ENCODE results near the gene ABHD11.
"Not testable (repeated sequence)": the region's sequence is repeated elsewhere in the genome, so short reads cannot be mapped to it uniquely, and the experiment has no call there.

ABHD11 gene
- 7.3 to 10.6 (median 9.9) reads per million in 3 experiments for total RNA-seq

GRCh38 chr7:73738612-73739386 lies at the start of gene ABHD11:
ABHD11 (minus strand) TSS chr7:73738802; CDS start chr7:73738770, 32 bp downstream.
- DNase-seq, result peak; percentile 96

GRCh38 chr7:73787786-73788048 lies 49.1 kb upstream of the ABHD11 start:
- not testable (repeated sequence) for DNase-seq

DNA sequence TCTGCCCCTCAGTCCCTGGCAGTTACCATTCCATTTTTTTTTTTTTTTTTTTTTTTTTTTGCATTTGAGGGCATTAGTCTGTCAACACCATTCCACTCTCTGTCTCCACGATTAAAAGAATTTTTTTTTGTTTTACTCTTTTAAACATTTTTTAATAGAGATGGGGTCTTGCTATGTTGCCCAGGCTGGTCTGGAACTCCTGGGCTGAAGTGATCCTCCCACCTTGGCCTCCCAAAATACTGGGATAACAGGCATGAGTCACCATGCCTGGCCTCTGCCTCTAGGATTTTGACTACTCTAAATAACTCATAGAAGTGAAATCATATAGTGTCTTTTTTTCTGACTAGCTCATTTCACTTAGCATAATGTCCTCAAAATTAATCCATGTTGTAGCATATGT lies 48.0 kb upstream of the ABHD11 start:
- no peak for DNase-seq

DNA sequence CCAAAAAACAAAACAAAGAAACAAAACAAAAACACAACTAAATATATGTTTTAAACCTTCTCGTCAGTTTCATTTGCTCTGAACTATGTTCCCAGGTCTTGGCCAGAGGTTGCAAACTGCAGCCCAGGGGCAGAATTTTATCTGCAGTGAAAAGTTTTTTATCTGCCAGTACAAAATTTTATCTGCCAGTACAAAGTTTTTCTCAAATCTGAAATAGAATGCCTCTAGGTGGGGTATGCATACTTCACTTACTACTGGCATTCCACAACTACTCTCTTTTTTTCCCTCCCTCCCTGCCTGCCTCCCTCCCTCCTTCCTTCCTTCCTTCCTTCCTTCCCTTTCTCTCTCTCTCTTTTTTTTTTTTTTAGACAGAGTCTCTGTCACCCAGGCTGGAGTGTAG lies 40.9 kb upstream of the ABHD11 start:
- DNase-seq, result no peak

DNA sequence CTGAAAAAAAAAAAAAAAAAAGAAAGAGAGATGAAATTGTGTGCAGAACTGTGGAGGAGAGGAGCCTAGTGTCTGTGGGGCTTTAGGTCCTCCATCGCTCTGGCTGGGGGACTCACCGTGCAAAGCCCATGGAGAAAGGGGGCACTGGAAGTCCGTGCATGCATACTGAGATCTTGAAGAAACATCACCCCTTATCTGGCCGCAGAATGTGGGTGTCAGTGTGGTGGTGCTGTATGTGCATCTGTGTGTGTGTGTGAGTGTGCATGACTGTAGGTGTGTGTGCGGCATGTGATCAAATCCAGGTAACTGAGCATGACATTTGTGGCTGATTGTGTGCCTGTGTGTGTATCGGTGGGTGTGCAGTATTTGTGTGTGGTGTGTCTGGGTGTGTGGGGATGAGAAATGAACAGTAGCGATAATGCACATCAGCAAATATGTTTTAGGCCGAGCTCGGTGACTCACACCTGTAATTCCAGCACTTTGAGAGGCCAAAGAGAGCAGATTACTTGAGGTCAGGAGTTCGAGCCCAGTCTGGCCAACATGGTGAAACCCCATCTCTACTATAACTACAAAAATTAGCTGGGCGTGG lies 40.3 kb upstream of the ABHD11 start:
- DNase-seq, result no peak

- DNase-seq, result no peak
These were observed 36.3 kb upstream of the ABHD11 start for GRCh38 chr7:73774923-73775322.

GRCh38 chr7:73773700-73774517 lies 35.3 kb upstream of the ABHD11 start:
- DNase-seq, result no peak

- DNase-seq, result no peak
These were observed 32.5 kb upstream of the ABHD11 start for GRCh38 chr7:73770860-73771670.

DNA sequence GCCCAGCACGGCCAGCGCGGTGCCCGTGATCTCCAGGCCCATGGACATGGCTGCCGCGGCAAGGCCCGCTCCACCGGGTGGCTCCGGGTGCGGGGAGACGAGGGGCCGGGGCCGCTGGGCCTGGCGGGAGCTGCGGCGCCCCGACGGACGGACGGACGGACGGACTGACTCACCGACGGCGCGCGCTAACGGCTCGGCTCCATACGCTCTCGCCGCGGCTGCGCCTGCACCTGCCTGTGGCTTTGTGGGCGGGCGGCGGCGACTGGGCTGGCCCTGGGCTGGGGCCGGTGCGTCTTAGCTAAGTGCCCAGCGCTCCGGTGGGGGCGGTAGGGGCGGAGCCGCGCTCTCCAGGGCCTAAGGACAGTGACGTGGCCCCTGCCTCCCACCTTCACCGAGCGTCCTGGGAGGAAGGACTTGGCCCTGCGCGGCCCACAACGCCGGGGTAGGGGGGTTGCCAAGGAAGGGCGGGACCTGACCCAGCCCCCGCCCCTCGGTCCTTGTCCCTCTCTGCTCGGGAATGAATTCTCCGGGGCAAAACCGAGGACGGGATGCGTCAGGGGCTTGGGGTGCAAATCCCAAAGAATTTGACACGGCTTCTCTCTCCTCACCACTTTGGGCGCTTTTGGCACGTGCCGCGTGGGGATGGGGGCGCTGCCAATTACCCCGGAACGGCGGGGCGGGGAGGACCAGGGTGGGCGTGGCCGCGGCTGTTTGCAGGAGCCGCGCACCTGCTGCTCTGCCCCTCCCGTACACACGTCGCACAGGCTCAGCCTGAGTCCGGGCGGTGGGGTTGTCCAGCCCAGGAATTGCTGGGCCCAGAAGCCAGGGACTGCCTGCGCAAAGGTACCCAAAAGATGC lies 31.6 kb upstream of the ABHD11 start, which contains the start of gene CLDN3:
Gene CLDN3, minus strand, starts transcription at position 269 of the 858 bp plus-strand sequence. Its CDS starts 221 bp downstream, at position 48.
- no peak for DNase-seq

DNA sequence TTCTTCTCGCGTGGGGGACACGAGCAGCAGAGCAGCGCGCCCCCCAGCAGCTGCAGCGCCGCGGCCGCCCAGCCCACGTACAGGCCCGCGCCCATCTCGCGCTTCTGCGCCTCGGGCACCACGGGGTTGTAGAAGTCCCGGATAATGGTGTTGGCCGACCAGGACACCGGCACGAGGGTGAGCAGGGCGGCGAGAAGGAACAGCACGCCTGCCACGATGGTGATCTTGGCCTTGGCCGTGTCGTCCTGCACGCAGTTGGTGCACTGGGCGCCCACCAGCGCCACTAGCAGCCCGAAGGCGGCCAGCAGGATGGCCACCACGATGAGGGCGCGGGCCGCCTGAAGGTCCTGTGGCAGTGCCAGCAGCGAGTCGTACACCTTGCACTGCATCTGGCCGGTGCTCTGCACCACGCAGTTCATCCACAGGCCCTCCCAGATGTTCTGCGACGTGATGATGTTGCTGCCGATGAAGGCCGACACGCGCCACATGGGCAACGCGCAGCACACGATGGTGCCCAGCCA lies 30.9 kb upstream of the ABHD11 start:
- DNase-seq, result no peak

- DNase-seq, result no peak
These were observed 30.3 kb upstream of the ABHD11 start for GRCh38 chr7:73768641-73769480.

GRCh38 chr7:73766556-73767229 lies 28.1 kb upstream of the ABHD11 start:
- DNase-seq, result no peak

DNA sequence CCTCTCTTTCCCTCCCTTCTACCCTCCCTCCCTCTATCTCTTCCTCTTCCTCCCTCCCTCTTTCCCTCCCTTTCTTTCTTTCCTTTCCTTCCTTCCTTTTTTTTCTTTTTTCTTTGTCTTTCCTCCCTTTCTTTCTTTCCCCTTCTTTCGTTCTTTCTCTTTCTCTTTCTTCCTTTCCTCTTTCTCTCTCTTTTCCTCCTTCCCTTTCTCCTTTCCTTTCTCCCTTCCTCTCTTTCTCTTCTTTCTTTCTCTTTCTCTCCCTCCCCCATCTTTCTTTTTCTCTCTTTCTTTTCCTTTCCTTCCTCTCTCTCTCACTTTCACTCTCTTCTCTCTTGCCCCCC lies 24.0 kb upstream of the ABHD11 start:
- DNase-seq, result no peak

DNA sequence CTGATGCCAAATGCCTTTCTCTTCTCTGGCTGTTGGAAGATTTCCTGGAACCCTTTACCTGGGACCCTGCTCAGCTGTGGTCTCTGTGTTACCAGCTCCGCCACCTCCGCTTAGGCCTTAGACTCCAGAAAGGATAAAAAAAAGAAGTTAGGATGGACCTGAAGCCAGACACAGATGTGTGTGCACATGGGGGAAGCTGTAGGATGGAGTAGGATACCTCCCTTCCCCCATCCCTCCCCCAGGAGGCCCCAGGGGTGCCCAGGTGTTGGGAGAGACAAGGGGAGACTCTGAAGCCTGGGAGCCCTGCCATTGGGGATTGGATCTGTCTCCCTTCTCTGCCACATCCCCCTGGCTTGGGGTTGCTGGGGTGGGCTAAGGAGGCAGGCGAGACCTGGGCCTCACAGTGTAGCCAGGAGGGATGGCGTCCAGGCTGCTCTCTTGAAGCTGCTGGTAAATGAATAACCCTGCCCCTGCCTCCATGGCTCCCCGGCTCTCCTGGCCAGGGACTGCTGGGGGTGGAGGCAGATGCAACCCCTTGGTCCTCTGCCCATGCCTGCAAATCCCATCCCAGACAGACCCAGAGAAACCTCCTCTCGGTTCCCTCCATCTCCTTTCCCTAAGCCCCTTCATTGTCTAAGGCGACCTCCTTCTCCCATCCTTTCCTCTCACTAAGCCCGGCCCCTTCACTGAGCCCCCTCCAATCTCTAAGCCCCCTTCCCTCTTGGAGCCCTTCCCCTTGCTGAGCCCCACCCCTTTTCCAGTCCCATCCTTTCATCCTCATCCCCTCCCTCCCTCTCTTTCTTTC lies 23.5 kb upstream of the ABHD11 start:
- no peak for DNase-seq

DNA sequence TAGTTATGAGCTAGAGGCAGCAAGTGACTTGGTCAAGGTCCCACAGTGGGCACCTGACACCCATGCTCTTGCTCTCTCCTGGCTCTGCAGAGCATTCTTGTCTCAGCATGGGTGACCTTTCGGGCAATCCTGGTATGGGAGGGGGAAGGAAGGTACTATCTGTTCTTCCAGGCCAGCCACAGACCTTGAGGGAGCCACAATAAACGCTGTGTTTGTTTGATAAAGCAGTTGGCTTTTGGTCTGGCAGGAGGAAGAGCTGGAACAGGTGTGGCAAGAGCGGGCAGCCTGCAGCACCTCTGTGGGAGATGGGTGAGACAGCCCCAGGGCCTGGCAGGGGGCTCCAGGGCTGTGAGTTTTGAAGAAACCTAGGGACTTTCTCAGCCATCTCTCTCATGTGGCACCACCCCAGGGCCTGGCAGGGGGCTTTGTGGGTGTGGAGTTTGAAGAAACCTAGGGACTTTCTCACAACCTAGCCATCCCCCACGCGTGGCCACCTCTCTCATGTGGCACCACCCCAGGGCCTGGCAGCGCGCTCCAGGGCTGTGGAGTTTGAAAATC lies 20.1 kb upstream of the ABHD11 start:
- DNase-seq, result no peak

DNA sequence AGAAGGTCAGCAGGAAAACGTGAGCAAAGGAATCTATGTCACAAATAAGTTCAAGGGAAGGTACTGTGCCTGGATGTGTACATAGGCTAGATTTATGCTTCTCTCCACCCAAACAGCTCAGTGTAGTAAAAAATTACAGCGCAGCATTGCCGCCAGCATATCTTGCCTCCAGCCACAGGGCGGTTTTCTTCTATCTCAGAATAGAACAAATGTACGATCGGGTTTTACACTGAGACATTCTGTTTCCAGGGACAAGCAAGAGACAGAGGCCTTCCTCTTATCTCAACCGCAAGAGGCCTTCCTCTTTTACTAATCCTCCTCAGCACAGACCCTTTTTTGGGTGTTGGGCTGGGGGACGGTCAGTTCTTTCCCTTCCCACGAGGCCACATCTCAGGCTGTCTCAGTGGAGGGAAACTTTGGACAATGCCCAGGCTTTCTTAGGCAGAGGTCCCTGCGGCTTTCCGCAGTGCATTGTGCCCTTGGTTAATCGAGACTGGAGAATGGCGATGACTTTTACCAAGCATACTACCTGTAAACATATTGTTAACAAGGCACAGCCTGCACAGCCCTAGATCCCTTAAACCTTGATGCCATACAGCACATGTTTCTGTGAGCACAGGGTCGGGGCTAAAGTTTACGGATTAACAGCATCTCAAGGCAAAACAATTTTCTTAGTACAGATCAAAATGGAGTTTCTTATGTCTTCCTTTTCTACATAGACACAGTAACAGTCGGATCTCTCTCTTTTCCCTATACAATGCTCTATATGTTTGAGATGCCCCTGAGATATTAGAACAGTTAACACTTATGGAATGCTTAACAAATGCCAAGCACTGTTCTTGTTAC lies 11.6 kb upstream of the ABHD11 start:
- no peak for DNase-seq

GRCh38 chr7:73746378-73746777 lies 7.8 kb upstream of the ABHD11 start:
- DNase-seq, result no peak

Data from central memory CD4-positive, alpha-beta T cell (primary cell).